BJ (cell line): ENCODE results near the gene ITGB2. TPM values are rescaled to one million over a fixed set of nuclear protein-coding genes. Genes with fewer than 3 reads are reported as not detected.

Experiments used
- CTCF ChIA-PET: fragments of 350-600 bp; formaldehyde crosslinking; extraction: SDS; loops from one replicate; lab custom pipeline; 2021; ENCODE audit warnings: antibody characterized with exemption, inconsistent platforms; lab: Yijun Ruan, JAX
- POLR2A ChIA-PET: fragments of 300-600 bp; sonication (Branson Sonifier 250); formaldehyde crosslinking; extraction: SDS; loops from one replicate; lab custom pipeline; 2021; ENCODE audit warnings: antibody characterized with exemption; lab: Charles Lee
- DNase-seq: peaks from one replicate; pipeline ENCODE4 v3.0.0-alpha.2; 2011; ENCODE audit warnings: low read depth
- H3K27me3 ChIP-seq: 2 replicates; pipeline ENCODE4 v1.6.0; 2011; ENCODE audit warnings: low read length; ENCODE audit not compliant: control insufficient read depth, insufficient read depth
- H3K36me3 ChIP-seq: 2 replicates; pipeline ENCODE4 v1.5.1; 2011; ENCODE audit warnings: low read length; ENCODE audit not compliant: control insufficient read depth, insufficient read depth
- H3K4me3 ChIP-seq: 2 replicates; pipeline ENCODE4 v1.5.1; 2011; ENCODE audit warnings: low read depth, mild to moderate bottlenecking, control low read depth, low read length
- CTCF ChIP-seq: IDR thresholded peaks from 2 replicates; pipeline ENCODE4 v1.5.1; 2011; ENCODE audit warnings: low read depth, mild to moderate bottlenecking, control low read depth, inconsistent platforms, low read length, moderate library complexity; ENCODE audit not compliant: insufficient read depth
- polyA plus RNA-seq: library from polyadenylated mRNA; depleted of rRNA; stranded (reverse); fragments of >200 nt; gene quantifications from 2 replicates; pipeline ENCODE4 v1.2.3, GENCODE V29; 2011

The ITGB2 gene
- polyA plus RNA-seq, 1 experiment: not detected

GRCh38 chr21:44966135-44967081 lies 45.7 kb upstream of the ITGB2 start:
- Histone ChIP-seq H3K27me3 (no peaks in the 10 kb centered on the region), H3K36me3 (peaks cover 14% of the 10 kb centered on the region), H3K4me3 (no peak overlapping the region)
- TF ChIP-seq CTCF: no peak
- CTCF ChIA-PET: interaction anchor here (1.3 to 2.0 kb wide), 3 partner anchors 17 to 171 kb away, joined by 3 to 10 read pairs (median 8); no protein-coding TSS in a partner anchor
- DNase-seq: no peak
- POLR2A ChIA-PET: no interaction called here

- peaks cover 14% of the 10 kb centered on the region for H3K36me3 ChIP-seq
- H3K4me3 ChIP-seq: no peak overlapping the region
- no peaks in the 10 kb centered on the region for H3K27me3 ChIP-seq
- ChIA-PET CTCF (interaction anchor here (0.8 to 1.3 kb wide), 3 partner anchors 9 to 112 kb away, joined by 3 to 4 read pairs (median 3); no protein-coding TSS in a partner anchor), POLR2A (no interaction called here)
- no peak for TF ChIP-seq CTCF
- DNase-seq: no peak
Measured at GRCh38 chr21:44965251-44966022, 44.7 kb upstream of the ITGB2 start.

- ChIA-PET CTCF (interaction anchor here (1.0 to 4.9 kb wide), 4 partner anchors 12 to 174 kb away, joined by 3 to 48 read pairs (median 4); no protein-coding TSS in a partner anchor), POLR2A (no interaction called here)
- DNase-seq: no peak
- Histone ChIP-seq H3K36me3 (peaks cover 17% of the 10 kb centered on the region), H3K4me3 (no peak overlapping the region), H3K27me3 (no peaks in the 10 kb centered on the region)
- no peak for TF ChIP-seq CTCF
Measured at GRCh38 chr21:44964381-44964780, 43.7 kb upstream of the ITGB2 start.

- Histone ChIP-seq H3K36me3 (peaks cover 10% of the 10 kb centered on the region), H3K4me3 (no peak overlapping the region), H3K27me3 (no peaks in the 10 kb centered on the region)
- peak; percentile 95 for DNase-seq
- TF ChIP-seq CTCF: no peak
- ChIA-PET CTCF (interaction anchor here (0.6 to 4.9 kb wide), 8 partner anchors 10 to 176 kb away, joined by 3 to 48 read pairs (median 4); no protein-coding TSS in a partner anchor), POLR2A (interaction anchor here (0.6 to 0.7 kb wide), 2 partner anchors 107 to 168 kb away, joined by 3 to 4 read pairs; no protein-coding TSS in a partner anchor)
Measured at GRCh38 chr21:44962403-44962966, 41.8 kb upstream of the ITGB2 start.
